NB4 (cell line): Measurements from ENCODE around the gene ECT2.

Source experiments
- DNase-seq: peaks from one replicate; pipeline ENCODE4 v3.0.0; 2010; ENCODE audit warnings: low read depth
- H3K4me3 ChIP-seq: one replicate; pipeline ENCODE4 v1.5.1; 2011; ENCODE audit warnings: mild to moderate bottlenecking, low read depth, low read length, moderate library complexity
- MYC ChIP-seq: IDR thresholded peaks from 2 replicates; pipeline ENCODE4 v1.6.1; 2011; ENCODE audit warnings: low read depth, low read length
- POLR2A ChIP-seq: IDR thresholded peaks from 2 replicates; pipeline ENCODE4 v1.6.1; 2011; ENCODE audit warnings: mild to moderate bottlenecking; ENCODE audit not compliant: insufficient read length; ENCODE audit errors: extremely low read depth
- TF ChIP-seq, protein P1 (sequence below): IDR thresholded peaks from one replicate; pipeline ENCODE4 v1.5.1; 2012; ENCODE audit warnings: low read depth, low read length
- TF ChIP-seq, protein P2 (sequence below): IDR thresholded peaks from 2 replicates; pipeline ENCODE4 v1.6.1; 2011; ENCODE audit warnings: low read depth, low read length

Gene ECT2

DNA sequence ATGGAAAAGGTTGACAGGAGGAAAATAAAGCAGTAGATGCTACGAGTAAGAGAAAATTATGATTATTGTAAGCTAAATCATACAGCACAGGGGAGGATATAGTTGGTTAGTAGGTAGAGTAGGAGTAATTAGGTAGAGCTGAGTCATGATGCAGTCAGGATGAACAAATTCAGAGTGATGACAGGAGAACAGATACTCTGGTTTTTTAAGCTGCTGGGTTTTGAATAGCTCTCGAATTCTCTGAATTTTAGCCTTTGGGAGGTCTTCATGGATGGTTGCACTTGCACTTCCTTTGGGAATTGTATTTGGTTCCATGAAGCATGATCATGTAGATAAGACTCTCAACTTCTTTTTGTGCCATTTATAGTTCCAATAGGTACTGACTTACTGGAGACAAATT lies 96.2 kb downstream of the ECT2 start:
- TF ChIP-seq, protein P1, sequence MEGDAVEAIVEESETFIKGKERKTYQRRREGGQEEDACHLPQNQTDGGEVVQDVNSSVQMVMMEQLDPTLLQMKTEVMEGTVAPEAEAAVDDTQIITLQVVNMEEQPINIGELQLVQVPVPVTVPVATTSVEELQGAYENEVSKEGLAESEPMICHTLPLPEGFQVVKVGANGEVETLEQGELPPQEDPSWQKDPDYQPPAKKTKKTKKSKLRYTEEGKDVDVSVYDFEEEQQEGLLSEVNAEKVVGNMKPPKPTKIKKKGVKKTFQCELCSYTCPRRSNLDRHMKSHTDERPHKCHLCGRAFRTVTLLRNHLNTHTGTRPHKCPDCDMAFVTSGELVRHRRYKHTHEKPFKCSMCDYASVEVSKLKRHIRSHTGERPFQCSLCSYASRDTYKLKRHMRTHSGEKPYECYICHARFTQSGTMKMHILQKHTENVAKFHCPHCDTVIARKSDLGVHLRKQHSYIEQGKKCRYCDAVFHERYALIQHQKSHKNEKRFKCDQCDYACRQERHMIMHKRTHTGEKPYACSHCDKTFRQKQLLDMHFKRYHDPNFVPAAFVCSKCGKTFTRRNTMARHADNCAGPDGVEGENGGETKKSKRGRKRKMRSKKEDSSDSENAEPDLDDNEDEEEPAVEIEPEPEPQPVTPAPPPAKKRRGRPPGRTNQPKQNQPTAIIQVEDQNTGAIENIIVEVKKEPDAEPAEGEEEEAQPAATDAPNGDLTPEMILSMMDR = no peak
- no peak for TF ChIP-seq MYC
- TF ChIP-seq, protein P2, sequence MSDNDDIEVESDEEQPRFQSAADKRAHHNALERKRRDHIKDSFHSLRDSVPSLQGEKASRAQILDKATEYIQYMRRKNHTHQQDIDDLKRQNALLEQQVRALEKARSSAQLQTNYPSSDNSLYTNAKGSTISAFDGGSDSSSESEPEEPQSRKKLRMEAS = no peak
- no peak for TF ChIP-seq POLR2A
- no peak overlapping the region for H3K4me3 ChIP-seq
- DNase-seq = no peak

DNA sequence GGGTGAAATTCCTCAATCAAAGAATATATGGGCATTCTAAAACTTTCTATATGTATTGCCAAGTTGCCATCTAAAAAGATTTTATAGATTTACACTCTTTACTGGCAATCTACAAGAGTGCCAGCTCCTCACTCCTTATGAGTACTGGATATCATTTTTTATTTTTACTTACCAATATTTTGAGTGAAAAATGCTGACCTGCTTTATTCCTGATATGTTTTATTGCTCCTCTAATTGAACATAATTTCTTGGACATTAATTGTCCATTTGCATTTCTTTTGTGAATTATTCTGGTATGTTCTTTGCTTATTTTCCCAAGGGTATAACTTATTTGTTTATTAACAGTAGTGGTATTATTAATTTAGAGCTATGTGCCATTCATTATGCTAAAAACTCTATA lies 96.8 kb downstream of the ECT2 start:
- H3K4me3 ChIP-seq = no peak overlapping the region
- no peak for TF ChIP-seq MYC
- DNase-seq = no peak

DNA sequence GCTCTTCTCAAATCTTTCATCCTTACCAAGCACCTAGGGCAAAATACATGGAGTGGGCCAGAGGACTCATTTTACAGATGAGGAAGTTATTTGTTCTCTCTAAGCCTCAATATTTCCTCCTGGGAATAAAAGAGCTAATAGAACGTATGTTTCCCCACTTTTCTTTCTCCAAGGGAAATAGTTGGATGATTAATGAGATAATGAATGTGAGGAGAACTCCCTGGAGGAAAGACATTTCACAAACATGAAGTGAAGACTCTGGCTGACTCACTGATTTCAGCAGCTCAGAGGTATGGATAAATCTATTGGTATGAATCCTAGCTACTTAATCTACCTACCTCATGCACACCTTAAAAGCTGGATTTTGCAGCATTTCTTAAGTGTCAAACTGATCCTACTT lies 98.4 kb downstream of the ECT2 start:
- DNase-seq = no peak
- TF ChIP-seq MYC (no peak), POLR2A (no peak)
- TF ChIP-seq, protein P1 = no peak
- TF ChIP-seq, protein P2 = no peak
- H3K4me3 ChIP-seq = no peak overlapping the region

DNA sequence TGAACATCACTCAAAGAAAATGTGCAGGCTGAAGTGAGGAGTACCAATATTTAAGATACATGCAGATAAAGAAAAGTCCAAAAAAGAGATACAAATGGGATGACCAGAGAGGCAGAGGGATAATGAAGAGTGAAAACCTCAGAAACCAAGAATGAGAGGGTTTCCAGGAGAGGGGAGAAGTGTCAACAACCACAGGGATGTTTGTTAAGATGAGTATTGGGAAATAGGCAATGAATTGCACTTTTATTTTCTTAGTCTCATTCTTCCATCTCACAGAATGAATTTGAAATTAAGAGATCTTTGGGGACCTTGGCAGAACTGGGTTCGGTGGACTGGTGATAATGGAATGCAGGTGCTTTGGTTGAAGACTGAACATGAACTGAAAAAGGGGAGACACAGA lies 102.5 kb downstream of the ECT2 start:
- TF ChIP-seq MYC (no peak), POLR2A (no peak)
- TF ChIP-seq, protein P2 = no peak
- TF ChIP-seq, protein P1 = no peak
- no peak overlapping the region for H3K4me3 ChIP-seq
- no peak for DNase-seq

DNA sequence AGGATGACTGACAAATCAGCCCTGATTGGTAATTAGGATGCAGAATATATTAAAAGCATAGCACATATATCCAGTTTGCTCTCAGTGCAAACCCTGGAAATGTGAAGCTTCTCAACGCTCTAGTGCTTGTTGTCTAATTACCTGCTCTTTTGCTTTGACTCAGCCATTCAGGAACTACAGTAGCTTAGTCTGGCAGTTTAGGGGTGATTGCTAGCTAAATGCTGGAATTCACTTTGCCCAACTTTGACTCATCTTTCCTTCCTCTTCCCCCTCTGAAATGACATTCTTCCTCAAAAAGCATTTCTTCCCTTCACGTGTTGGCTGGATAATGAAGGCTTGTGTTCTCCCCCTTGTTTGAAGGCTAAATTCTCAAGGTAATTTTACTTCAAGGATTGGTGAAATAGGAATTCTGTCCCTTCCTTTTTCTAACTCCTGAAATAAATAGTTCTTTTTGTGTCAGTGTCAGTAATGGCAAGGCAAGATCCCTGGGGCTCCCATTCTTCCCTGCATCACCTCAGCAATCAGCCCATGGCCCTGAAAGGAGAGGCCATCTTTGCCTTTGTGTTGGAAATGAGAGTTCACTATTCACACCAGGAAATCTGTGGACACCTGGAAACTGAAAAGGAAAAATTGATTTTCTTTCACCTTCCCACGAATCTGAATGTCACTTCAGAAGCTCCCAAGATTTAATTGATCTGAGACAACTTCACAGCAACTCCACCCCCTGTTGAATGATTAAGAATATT lies 103.6 kb downstream of the ECT2 start:
- no peak for DNase-seq
- H3K4me3 ChIP-seq = no peak overlapping the region
- TF ChIP-seq POLR2A (no peak), MYC (no peak)
- TF ChIP-seq, protein P1 = no peak
- TF ChIP-seq, protein P2 = no peak

DNA sequence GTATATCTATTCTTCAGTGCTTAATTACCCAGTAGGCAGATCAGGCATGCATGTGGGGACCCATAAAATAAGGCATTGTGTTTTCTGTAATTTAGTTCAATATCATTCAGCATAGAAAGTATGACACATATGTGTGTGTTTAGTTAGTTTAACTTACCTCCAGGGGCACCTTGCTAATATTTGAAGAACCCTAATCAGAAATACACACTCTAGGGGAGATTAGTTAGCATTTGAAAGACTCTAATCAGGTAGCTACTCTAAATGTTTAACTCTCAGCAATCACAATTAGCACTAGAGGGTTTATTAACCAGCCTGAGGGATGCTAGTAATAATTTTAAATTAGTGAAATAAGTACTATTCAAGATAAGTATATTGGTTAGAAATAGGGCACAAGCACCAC lies 104.5 kb downstream of the ECT2 start:
- TF ChIP-seq POLR2A = no peak
- TF ChIP-seq, protein P2 = no peak
- TF ChIP-seq, protein P1 = no peak
- TF ChIP-seq MYC = no peak
- DNase-seq = no peak
- no peak overlapping the region for H3K4me3 ChIP-seq
